GM03348 (cell line): ENCODE results near the gene MAPK8IP3.

Experiments
- DNase-seq: peaks from one replicate; pipeline ENCODE4 v3.0.0; 2012; ENCODE audit warnings: low spot score

MAPK8IP3 gene

GRCh38 chr16:1773703-1774447, 67.9 kb downstream of the MAPK8IP3 start:
- DNase-seq, result peak; percentile 52

- no peak for DNase-seq
Measured at GRCh38 chr16:1774448-1774780, 68.4 kb downstream of the MAPK8IP3 start.

GRCh38 chr16:1775006-1775845, 69.2 kb downstream of the MAPK8IP3 start:
- no peak for DNase-seq

GRCh38 chr16:1775846-1776671, 70.1 kb downstream of the MAPK8IP3 start:
- DNase-seq, result no peak

GRCh38 chr16:1776672-1776955, 70.6 kb downstream of the MAPK8IP3 start:
- DNase-seq, result no peak

GRCh38 chr16:1776991-1777374, 71.0 kb downstream of the MAPK8IP3 start:
- DNase-seq, result no peak

- no peak for DNase-seq
Measured at GRCh38 chr16:1777375-1778199, 71.6 kb downstream of the MAPK8IP3 start.

- DNase-seq, result no peak
Measured at GRCh38 chr16:1778200-1779179, 72.5 kb downstream of the MAPK8IP3 start.

GRCh38 chr16:1779234-1779701, 73.3 kb downstream of the MAPK8IP3 start:
- no peak for DNase-seq

GRCh38 chr16:1779741-1780676, 74.0 kb downstream of the MAPK8IP3 start:
- no peak for DNase-seq

- DNase-seq, result no peak
Measured at GRCh38 chr16:1780677-1781072, 74.7 kb downstream of the MAPK8IP3 start.

- DNase-seq, result no peak
Measured at GRCh38 chr16:1781254-1781653, 75.3 kb downstream of the MAPK8IP3 start.

- DNase-seq, result peak; percentile 65
Measured at GRCh38 chr16:1781758-1782407, 75.9 kb downstream of the MAPK8IP3 start.

GRCh38 chr16:1782408-1783264, 76.6 kb downstream of the MAPK8IP3 start, which contains the start of the genes NUBP2 and SPSB3:
Gene NUBP2, plus strand, starts transcription at chr16:1782960. Its CDS starts 61 bp downstream, at chr16:1783021.
Gene SPSB3, minus strand, starts transcription at chr16:1782571. Its CDS starts 1,088 bp downstream, at chr16:1781483.
- DNase-seq, result peak; percentile 99

- no peak for DNase-seq
Measured at GRCh38 chr16:1784977-1785845, 79.2 kb downstream of the MAPK8IP3 start.

- DNase-seq, result no peak
Measured at GRCh38 chr16:1785846-1786170, 79.8 kb downstream of the MAPK8IP3 start.
